Stimulated activated CD8-positive, alpha-beta memory T cell treated with anti-CD3 and anti-CD28 coated beads, Interleukin-4, amount 100 ng/mL, for 24 hours (primary cell): ENCODE results near the gene CFAP45.
"Not testable (repeated sequence)": the region's sequence is repeated elsewhere in the genome, so short reads cannot be mapped to it uniquely, and the experiment has no call there.

ENCODE experiments used
- DNase-seq: peaks from one replicate; pipeline ENCODE4 v3.0.0-alpha.2; 2020; ENCODE audit warnings: low read depth

Gene CFAP45

GRCh38 chr1:159902541-159902940, 2.6 kb upstream of the CFAP45 start:
- no peak for DNase-seq

GRCh38 chr1:159900755-159901360, 893 bp upstream of the CFAP45 start:
- no peak for DNase-seq

- DNase-seq, result not testable (repeated sequence)
Observed at GRCh38 chr1:159899634-159900033, 331 bp downstream of the CFAP45 start.

GRCh38 chr1:159898527-159898926, 1.4 kb downstream of the CFAP45 start:
- no peak for DNase-seq

GRCh38 chr1:159897962-159898361, 2.0 kb downstream of the CFAP45 start:
- no peak for DNase-seq

- DNase-seq, result no peak
Observed at GRCh38 chr1:159896546-159896930, 3.4 kb downstream of the CFAP45 start.

GRCh38 chr1:159895836-159896545, 4.0 kb downstream of the CFAP45 start:
- no peak for DNase-seq

GRCh38 chr1:159895286-159895685, 4.7 kb downstream of the CFAP45 start:
- no peak for DNase-seq

GRCh38 chr1:159892944-159893343, 7.0 kb downstream of the CFAP45 start:
- no peak for DNase-seq

GRCh38 chr1:159891275-159892157, 8.4 kb downstream of the CFAP45 start:
- peak; percentile 68 for DNase-seq

GRCh38 chr1:159890390-159890789, 9.6 kb downstream of the CFAP45 start:
- no peak for DNase-seq

GRCh38 chr1:159889821-159890252, 10.1 kb downstream of the CFAP45 start:
- no peak for DNase-seq

- no peak for DNase-seq
Observed at GRCh38 chr1:159889202-159889601, 10.8 kb downstream of the CFAP45 start.

GRCh38 chr1:159884296-159884695, 15.7 kb downstream of the CFAP45 start:
- no peak for DNase-seq

GRCh38 chr1:159883134-159883533, 16.8 kb downstream of the CFAP45 start:
- DNase-seq, result no peak

GRCh38 chr1:159882527-159882862, 17.5 kb downstream of the CFAP45 start:
- no peak for DNase-seq

- DNase-seq, result no peak
Observed at GRCh38 chr1:159881622-159882526, 18.1 kb downstream of the CFAP45 start.

GRCh38 chr1:159880430-159880829, 19.5 kb downstream of the CFAP45 start:
- DNase-seq, result no peak

GRCh38 chr1:159879977-159880376, 20.0 kb downstream of the CFAP45 start:
- no peak for DNase-seq

- no peak for DNase-seq
Observed at GRCh38 chr1:159879136-159879535, 20.8 kb downstream of the CFAP45 start.

GRCh38 chr1:159877695-159878444, 22.1 kb downstream of the CFAP45 start:
- DNase-seq, result no peak
